ENCODE measurements around the gene FGF2.

FGF2 gene

DNA sequence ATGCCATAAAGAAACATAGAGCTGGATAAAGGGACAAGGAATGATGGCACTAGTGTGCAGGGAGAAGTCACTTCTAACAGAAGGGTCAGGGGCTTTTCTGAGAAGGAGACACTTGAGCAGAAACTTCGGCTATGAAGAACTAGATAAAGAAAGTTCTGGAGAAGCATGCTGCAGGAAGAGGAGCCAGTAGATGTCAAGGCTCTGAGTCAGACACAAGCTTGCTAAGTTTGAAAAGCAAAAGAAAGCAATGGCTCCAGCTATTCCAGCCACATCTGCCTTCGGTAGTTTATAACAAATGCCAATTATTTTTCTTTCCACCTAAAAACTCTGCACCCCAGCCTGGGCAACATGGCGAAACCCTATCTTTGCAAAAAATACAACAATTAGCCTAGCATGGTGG, 88.3 kb downstream of the FGF2 start:
- H3K27ac ChIP-seq: no peak overlapping the region
- no peak for TF ChIP-seq ZFX (IDR thresholded peaks at IDR 0.05; ENCODE audit: borderline replicate concordance)
- no peak for TF ChIP-seq CTCF (IDR thresholded peaks at IDR 0.05)

DNA sequence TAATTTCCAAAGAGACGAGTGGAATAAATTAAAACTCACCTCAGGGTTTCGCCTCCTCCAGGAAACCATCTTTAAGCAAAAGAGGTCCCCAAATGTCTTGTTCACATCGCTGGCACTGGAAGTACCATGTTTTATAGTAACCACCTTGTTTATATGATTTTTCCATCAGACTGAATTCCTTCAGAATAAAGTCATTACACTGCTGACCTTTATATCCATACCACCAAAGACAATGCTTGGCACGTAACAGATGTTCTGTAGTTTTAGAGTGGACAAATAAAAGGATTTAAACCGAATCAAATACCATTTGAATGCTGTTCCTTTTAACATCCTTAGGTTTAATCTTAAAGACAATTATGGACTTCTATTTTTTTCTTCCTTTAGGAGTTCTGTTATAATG, 91.1 kb downstream of the FGF2 start:
- no peak for TF ChIP-seq CTCF (IDR thresholded peaks at IDR 0.05)
- no peak for TF ChIP-seq ZFX (IDR thresholded peaks at IDR 0.05; ENCODE audit: borderline replicate concordance)
- H3K27ac ChIP-seq: no peak overlapping the region

DNA sequence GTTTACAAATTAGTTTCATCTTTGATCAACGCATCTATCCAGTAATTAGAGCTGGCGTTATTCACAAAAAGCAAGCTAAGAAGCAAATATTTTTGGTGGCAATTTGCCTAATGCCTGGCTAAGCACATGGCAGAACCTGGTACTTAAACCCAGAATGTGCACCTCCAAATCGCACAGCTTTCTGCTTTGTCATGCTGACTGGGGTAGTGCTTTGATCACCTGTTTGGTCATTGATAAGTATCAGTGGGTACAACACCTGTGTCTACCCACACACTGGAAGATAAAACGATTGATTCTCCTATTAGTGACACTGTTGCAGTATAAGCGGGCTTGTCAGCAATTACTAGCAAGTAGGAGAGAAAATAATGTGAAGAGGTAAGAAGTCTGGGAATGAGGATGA, 93.8 kb downstream of the FGF2 start:
- TF ChIP-seq ZFX (IDR thresholded peaks at IDR 0.05; ENCODE audit: borderline replicate concordance): no peak
- TF ChIP-seq CTCF (IDR thresholded peaks at IDR 0.05): no peak
- H3K27ac ChIP-seq: no peak overlapping the region

DNA sequence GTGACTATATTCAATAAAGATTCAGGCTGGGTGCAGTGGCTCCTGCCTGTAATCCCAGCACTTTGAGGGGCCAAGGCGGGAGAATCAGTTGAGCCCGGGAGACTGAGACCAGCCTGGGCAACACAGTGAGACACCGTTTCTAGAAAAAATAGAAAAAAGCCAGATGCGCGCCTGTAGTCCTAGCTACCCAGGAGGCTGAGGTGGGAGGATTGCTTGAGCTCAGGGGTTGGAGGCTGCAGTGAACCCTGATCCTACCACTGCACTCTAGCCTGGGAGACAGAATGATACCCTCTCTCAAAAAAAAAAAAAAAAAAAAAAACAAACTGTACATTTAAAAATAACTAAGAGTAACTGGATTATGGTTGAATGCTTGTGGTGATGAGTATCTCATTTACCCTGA, 94.7 kb downstream of the FGF2 start:
- TF ChIP-seq CTCF (IDR thresholded peaks at IDR 0.05) (no peak), ZFX (IDR thresholded peaks at IDR 0.05; ENCODE audit: borderline replicate concordance) (no peak)
- H3K27ac ChIP-seq: peak overlapping the region; percentile 78; the same call in 1 of the 2 replicates

DNA sequence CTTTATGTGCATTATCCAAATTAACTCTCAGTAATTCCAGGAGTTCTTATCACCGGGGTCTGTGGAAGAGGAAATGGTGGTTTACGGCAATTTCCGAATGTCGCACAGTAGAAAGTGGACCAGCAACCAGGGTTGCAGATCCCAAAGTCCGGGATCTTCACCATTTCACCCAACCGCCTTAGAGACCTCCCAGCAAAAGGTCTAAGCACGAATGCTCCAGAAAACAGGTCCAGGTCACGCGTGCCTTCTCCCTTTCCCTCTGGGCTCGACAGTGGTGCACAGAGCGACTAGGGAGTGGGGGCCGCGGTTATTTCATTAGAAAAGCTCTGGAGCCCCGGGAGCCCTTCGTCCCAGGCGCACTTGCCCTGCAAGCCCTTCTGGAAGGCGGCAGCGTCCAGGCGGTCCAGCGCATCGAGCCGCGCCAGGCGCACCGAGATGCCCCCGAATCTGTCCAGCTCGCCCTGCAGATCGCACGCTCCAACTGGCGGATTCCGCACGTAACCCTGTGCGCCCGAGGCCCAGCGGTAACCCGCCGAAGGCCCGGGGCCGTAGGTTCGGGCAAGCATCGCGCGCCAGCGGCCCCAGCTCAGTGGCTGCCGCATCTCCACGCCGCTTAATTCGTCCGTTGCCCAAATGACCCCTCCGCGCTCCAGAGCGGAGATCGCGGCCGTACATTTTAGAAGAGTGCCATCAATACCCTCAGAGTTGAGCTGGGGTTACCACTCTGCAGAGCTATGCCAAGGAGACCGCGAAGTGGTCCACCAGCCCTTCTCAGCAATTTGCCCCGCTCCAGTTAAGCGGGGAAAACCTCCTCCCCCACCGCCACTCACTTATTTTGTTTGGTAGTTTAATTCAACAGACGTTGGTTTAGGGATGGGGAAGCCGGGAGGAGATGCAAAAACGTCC, 95.6 kb downstream of the FGF2 start, which contains the start of gene NUDT6:
Gene NUDT6 (minus strand): TSS at position 627 of the 906 bp plus-strand sequence. CDS start 25 bp downstream, at position 602.
- H3K27ac ChIP-seq: peak within 1 kb of the TSS; percentile 78
- TF ChIP-seq CTCF (IDR thresholded peaks at IDR 0.05) (no peak), ZFX (IDR thresholded peaks at IDR 0.05; ENCODE audit: borderline replicate concordance) (no peak)

DNA sequence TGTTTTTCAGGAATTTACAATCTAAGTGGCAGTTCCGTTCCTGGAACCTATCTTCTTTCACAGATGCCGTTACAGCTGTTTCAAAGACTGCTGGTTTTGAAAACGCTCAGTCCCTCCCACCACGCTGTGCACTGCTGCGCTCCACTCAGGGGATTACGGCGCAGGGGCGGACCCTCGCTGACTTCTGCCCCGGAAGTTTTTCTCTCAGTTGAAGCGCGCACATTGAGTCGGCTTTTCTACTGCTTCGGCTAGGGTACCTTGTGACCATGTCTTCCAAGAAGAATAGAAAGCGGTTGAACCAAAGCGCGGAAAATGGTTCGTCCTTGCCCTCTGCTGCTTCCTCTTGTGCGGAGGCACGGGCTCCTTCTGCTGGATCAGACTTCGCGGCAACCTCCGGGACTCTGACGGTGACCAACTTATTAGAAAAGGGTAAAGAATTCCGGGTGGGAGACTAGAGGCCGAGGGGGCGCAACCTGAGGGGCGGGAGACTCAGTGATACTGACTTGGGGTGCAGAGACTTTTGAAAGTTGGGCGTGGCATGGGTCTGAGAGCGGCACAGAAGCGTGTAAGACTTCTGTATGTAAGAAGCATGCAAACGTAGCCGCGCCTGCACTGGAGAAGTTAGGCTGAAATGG, 96.4 kb downstream of the FGF2 start:
- H3K27ac ChIP-seq: peak overlapping the region; percentile 78
- TF ChIP-seq CTCF (IDR thresholded peaks at IDR 0.05): no peak
- TF ChIP-seq ZFX (IDR thresholded peaks at IDR 0.05; ENCODE audit: borderline replicate concordance): no peak

DNA sequence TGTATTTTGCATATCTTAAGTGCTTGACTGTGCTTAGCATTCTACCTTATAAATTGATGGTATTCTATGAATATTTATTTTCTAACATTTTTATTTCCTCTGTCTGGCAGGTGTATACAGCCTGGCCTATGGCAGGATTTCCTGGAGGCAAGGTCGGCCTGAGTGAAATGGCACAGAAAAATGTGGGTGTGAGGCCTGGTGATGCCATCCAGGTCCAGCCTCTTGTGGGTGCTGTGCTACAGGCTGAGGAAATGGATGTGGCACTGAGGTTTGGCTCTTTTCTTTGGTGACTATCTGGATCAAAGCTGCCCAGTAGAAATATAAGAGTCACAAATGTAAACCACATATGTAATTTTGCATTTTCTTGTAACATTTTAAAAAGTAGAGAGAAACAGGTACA, 102.3 kb downstream of the FGF2 start:
- H3K27ac ChIP-seq: no peak overlapping the region
- TF ChIP-seq ZFX (IDR thresholded peaks at IDR 0.05; ENCODE audit: borderline replicate concordance) (no peak), CTCF (IDR thresholded peaks at IDR 0.05) (no peak)
